ENCODE measurements around the gene SESTD1. TPM values are rescaled to one million over a fixed set of nuclear protein-coding genes. Genes with fewer than 3 reads are reported as not detected.
A peak's percentile ranks its signal among the peaks of the same experiment; 100 is the strongest.
"Not testable (repeated sequence)": the region's sequence is repeated elsewhere in the genome, so short reads cannot be mapped to it uniquely, and the experiment has no call there.

Gene SESTD1
- total RNA-seq, 1 donor from 2014 or later = 34.2 TPM

DNA sequence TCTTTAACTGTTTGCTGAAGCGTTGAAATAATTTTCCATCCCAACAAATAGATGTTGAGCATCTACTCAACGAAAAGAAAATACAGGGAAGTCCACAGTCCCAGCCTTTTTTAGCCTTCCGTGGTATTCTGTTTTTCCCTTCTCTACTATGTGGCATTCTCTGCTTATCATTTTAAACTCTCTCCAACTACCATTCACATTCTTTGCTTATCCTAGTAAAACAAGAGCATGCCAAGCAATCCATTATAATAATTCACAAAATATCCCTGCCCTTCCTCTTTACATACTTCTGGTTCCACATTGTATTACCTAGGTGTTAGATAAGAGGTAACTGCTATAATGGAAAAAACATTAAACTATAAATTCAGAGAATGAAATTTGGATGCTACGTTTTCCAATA is 1.6 kb upstream of the SESTD1 start:
- DNase-seq (ENCODE audit: low spot score) = no peak

DNA sequence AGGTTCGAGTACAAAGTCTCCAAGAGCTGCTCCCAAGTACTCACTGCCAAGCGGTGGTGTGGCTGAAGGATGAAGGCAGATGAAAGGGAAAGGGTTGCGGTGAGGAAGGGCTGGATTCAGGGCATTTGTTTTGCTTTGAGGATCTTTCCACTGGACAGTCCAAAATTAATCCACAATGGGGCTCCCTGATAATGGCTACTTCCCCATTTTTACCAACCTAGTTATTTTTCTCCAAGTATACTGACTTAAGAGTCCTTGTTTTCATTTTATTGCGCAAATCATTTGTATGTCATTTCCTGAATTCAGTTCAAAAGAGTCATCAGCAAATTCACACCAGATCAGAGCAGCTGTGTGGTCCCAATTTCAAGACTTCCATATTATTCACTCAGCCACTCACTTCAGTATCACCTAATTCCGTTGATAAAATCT is 464 bp upstream of the SESTD1 start:
- no peak for DNase-seq (ENCODE audit: low spot score)

DNA sequence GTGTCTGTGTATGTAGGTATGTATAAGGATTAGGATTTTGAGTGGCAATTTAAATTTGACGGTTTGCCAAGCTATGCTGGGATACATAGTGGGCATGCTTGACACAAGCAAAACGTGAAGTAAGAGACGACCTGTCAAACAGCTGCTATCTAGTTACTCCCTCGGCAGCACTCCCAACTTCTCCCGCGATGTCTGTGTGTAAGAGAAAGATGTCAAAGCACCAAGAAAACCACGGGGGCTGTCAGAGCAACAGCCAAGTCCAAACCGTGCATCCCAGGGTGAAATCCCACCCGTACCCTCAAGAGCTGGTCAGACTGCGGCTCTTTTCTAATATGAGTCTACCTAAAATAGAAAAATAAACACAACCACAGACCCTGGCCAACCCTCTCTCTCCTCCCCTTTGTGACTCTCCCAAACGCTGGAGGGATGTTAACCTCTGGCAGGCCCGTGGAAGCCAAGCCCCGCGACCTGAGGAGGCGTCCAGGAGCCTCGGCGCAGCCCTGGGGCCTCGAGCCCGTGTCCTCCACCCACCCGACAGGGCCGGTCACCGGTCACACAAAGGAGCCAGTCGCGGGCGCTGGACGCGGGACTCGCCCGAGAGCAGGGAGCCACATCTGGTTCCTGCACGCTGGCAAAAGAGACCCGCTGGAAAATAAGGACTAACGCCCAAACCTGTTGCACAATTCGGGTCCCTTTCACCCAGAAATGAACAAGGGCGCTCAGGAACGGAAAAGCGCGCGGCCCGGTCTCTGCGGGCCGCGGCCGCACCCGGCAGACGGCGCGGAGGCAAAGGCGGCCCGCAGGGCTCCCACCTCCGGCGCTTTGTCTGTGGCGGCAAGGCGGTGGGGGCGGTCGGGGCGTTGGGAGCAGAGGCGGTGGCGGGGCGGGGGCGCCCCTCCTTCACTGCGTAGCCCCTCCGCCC is 925 bp downstream of the SESTD1 start:
- DNase-seq (ENCODE audit: low spot score) = peak; percentile 50

DNA sequence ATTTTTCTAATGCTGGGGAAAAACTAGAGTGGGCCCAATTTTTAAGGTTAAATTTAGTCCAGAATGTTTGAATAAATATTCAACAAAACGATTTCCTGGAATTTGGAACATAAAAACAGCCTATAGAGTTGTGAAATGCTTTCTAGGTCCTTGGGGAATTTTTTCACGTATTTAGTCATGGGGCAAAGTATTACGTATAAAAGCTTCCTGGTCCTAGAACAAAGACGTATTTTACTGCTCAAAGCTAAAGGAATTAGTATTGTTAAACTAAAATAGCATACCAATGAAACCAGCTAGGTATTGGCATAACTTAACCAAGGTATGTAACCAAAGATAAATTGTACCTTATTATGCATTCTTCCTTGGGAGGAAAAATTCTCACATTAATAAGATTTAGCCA is 1.6 kb downstream of the SESTD1 start:
- DNase-seq (ENCODE audit: low spot score) = peak; percentile 42

DNA sequence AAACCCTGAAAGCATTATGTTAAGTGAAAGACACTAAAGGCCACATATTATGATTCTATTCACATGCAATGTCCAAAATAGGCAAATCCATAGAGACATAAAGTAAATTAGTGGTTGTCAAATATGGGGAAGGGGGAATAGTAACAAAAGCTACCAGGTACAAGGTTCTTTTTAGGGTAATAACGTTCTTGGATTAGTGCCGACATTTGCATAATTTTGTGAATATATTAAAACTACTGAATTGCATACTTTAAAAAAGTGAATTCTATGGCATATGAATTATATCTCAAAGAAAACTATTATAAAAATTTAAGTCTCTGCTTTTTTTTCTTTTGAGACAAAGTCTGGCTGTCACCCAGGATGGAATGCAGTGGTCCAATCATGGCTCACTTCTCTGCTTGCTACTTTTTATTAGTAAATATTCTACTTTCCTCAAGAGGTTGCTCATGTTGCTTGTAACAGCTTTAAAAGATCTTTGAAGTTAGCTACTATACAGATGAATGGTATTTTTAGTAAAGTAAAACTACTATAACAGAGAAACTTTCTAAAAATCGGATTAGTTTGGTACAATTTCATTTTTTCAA is 2.5 kb downstream of the SESTD1 start:
- DNase-seq (ENCODE audit: low spot score) = peak; percentile 26

DNA sequence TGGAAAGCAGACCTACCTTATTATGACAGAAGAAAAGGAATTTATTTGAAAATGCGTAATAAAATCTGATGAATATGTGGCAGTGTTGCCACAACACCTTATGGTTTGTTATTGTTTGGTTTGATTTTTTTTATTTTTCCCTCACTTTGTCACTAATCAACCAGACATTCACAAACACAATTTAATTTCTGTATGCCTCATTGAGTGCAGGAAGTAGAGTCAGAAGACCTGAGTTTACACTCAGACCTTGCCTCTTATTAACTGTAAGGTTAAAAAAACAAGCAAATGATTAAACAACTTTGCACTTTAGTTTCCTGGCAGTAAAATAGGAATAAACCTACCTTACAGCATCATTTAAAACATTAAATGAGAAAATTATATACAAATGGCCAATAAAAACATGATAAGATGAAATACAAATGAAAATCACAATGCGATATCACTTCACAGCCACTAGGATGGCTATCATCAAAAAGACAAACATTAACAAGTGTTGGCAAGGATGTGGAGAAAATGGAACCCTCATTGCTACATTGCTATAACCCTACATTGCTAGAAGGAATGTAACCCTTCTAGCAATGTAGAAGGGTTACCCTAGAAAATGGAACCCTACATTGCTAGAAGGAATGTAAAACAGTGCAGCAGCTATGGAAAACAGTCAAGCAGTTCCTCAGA is 3.3 kb downstream of the SESTD1 start:
- no peak for DNase-seq (ENCODE audit: low spot score)

DNA sequence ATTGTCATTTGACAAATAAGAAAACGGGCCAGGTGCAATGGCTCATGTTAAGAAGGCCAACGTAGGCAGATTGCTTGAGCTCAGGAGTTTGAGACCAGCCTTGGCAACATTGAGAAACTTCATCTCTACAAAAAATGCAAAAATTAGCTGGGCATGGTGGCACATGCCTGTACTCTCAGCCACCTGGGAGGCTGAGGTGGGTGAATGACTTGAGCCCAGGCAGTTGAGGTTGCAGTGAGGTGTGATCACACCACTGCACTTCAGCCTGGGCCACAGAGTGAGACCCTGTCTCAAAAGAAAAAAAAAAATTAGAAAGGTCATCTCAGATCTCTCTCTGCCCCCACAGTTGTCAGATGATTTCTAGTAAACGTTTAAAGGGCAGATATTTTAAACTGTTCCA is 4.4 kb downstream of the SESTD1 start:
- no peak for DNase-seq (ENCODE audit: low spot score)

DNA sequence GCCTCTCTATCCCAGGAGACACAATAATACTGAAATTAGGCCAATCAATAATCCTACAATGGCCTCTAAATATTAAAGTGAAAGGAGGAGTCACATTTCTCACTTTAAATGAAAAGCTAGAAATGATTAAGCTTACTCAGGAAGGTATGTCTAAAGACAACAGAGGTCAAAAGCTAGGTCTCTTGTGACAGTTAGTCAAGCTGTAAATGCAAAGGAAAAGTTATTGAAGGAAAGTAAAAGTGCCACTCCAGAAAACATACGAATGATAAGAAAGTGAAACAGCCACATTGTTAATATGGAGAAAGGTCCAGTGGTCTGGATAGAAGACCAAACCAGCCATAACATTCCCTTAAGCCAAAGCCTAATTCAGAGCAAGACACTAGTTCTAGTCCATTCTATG is 9.5 kb downstream of the SESTD1 start:
- DNase-seq (ENCODE audit: low spot score) = no peak

DNA sequence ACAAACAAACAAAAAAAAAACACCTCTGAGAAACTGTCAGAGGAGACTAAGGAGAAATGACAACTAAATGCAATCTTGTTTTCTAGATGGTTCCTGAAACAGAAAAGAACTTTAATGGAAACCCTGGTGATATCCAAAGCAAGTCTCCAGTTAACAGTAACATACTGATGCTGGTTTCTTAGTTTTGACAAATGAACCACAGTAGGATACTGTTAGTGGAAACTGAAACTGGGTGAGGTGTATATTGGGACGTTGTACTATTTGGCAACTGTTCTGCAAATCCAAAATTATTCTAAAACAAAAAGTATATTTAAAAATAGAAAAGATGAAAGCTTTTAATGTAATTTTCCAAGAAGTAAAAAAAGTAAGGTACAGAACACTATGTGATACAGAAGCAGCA is 11.4 kb downstream of the SESTD1 start:
- no peak for DNase-seq (ENCODE audit: low spot score)

DNA sequence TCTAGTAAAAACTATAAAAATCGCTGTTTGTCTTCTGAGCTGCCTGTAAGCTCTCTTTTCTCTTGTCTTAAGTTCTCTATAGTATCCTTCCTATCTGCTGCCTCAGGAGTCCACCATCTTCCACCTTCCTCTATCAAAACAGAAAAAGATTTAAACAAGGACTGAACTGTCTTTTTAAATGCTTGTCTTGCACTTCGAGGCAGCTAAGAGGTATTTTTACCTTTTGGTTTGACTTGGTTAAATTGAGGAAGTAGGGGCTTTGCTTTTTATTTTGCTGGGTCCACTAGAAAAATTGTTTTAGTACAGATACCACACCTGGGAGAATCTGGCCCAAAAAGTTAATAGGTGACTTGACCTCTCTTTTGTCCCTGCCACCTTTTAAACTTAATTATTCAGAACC is 12.2 kb downstream of the SESTD1 start:
- no peak for DNase-seq (ENCODE audit: low spot score)

DNA sequence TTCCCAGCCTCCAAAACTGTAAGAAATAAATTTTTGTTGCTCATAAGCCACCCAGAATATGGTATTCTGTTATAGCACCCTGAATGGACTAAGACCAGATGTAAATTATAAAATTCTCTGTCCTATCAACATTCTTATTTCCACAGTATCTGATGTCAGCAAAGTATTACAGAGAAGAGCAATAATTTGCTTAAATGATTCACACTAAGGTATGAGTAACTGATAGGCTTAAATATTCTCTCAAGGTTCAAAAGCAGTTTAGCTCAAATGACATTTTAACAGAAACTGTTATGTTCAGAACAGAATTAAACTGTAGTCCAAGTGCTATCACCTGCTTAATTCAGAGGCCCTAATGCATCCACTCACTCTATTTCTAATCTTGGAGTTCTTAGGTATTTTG is 12.8 kb downstream of the SESTD1 start:
- DNase-seq (ENCODE audit: low spot score) = no peak

DNA sequence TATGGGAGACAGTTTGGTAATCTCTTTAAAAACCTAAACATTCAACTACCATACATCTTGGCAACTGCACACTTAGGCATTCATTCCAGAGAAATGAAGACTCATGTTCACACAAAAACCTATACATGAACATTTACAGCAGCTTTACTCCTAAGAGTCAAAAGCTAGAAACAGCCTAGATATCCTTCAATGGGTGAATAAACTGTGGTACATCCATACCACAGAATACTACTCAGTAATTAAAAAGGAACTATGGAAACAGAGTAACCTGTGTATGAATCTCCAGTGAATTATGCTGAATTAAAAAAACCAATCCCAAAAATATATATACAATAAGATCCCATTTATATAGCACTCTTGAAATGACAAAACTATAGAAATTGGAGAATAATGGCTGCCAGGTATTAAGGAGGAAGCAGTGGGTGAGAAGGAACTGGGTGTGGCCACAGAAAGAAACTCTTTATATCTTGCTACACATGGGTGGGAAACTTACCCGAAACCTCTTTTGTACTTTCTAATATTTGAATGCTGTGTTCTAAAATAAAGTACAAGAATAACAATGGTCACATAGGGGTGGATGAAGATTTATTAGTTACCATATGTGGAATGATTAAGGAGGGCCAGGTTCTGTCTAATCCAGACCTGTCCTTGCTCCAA is 13.7 kb downstream of the SESTD1 start:
- DNase-seq (ENCODE audit: low spot score) = no peak

DNA sequence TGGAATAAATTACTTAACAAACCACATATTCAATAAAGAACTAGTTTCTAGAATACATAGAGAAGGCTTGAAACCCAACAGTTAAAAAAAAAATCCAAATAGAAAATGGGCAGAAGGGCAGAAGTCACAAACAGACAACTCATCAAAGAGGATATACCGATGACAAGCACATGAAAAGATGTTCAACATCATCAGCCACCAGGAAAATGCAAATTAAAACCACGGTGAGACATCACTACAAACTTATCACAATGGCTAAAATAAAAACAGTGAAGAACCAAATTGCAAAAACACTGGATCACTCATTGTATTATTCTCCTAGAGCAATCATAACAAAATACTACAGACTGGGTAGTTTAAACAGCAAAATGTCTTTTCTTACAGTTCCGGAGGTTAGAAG is 14.5 kb downstream of the SESTD1 start:
- no peak for DNase-seq (ENCODE audit: low spot score)

DNA sequence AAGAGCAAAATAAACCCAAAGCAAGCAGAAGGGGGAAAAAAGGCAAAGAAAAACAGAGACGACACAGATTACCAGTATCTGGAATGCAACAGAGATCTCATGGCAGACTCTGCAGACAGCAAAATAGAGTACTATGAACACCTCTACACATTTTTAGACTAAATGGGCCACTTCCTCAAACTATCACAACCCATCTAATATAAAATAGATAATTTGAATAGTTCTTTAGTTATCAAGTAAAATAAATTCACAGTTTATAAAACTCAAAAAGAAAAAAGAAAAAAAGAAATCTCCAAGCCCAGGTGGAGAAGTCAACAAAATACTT is 16.6 kb downstream of the SESTD1 start:
- DNase-seq (ENCODE audit: low spot score) = no peak

DNA sequence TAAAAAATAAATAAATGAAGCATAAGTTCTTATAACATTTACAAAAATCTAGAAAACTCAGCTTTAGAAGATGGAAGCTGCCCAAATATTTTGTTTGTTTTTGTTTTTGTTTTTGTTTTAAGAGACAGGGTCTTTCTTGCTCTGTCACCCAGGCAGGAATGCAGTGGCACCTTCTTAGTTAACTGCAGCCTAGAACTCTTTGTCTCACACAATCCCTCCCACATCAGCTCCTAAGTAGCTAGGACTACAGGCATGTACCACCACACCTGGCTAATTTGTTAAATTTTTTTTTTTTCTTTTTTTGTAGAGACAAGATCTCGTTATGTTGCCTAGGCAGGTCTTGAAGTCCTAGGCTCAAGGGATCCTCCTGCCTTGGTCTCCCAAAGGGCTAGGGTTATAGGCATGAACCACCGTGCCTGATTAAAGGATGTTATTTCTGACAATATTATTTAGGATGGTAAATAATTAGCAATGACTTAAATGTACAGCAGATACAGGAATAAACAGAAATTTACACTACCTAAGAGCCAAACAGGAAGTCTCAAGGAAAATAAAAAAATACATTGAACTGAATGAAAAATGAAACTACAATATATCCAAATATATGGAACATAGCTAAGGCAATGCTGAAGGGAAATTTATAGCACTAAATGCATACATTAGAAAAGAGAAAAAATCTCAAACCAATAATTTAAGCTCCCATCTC is 17.2 kb downstream of the SESTD1 start:
- DNase-seq (ENCODE audit: low spot score) = no peak

DNA sequence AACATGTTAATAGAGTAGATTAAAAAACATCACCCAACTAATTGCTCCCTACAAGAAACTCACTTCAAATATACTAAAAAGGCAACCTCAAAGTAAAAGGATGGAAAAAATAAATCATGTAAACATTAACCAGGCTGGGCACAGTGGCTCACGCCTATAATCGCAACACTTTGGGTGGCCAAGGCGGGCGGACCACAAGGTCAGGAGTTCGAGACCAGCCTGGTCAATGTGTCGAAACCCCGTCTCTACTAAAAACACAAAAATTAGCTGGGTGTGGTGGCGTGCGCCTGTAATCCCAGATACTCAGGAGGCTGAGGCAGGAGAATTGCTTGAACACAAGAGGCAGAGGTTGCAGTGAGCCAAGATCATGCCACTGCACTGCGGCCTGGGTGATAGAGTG is 18.8 kb downstream of the SESTD1 start:
- DNase-seq (ENCODE audit: low spot score) = not testable (repeated sequence)

DNA sequence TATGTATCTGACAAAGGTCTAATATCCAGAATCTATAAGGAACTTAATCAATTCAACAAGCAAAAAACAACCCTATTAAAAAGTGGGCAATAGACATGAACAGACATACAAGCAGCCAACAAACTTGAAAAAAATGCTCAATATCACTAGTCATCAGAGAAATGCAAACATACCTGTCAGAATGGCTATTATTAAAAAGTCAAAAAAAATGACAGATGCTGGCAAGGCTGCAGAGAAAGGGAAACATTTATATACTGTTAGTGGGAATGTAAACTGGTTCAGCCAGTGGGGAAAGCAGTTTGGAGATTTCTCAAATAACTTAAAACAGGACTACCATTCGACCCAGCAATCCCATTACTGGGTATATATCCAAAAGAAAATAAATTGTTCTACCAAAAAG is 21.6 kb downstream of the SESTD1 start:
- no peak for DNase-seq (ENCODE audit: low spot score)

DNA sequence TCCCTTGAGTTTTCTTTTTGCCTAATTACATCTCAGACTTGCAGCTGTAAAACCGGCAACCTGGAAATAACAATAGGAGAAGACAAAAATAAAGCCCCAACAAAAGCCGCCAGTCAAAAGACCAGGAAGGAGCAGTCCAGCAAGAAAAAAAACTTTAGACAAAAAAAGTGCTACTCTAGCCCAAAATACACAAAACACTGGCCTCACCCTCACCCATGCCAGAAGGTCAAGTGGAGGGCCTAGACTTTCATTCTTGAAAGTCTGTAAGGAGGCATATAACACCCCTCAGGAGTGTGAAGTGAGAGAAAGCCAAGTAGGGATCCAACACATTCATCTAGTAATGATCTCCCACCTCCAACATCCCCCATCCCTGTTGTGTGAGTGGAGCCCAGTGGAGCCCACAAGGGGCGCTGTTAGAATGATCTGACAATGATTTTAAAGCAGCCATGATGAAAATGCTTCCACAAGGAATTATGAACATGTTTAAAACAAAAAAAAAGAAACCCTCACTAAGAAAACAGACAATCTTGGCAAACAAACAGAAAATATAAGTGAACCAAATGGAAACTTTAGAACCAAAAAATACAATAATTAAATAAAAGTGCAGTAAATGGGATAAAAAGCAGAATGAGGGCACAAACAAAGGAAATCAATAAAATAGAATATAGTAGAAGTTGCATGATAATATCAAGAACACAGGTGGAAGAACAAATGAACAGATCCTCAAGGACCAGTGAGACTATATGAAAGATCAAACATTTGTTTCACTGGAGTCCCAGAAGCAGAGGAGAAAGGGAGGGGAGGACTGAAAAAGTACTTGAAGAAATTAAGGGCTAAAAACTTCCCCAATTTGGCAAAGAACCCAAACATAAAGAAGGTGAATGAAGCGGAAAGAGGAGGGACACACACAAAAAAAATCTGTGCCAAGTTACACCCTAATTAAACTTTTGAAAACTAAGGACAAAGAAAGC is 23.9 kb downstream of the SESTD1 start:
- DNase-seq (ENCODE audit: low spot score) = no peak

DNA sequence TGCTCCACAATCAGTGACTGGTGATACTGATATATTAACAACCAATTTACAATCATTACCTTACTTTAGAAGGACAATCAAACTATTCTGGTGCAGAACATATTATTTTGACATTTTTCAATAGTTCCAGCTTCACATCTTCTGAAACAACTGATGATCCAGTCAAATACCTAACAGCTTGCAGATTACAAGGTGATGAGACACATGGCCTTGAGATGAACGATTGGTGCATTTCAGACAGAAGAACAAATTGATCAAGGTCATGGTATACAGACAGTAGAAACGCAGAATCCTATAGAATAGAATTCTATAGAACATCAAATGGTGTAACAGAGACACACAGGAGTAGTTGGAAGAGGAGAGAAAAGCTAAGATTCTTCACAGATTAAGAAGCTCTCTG is 24.8 kb downstream of the SESTD1 start:
- DNase-seq (ENCODE audit: low spot score) = no peak

DNA sequence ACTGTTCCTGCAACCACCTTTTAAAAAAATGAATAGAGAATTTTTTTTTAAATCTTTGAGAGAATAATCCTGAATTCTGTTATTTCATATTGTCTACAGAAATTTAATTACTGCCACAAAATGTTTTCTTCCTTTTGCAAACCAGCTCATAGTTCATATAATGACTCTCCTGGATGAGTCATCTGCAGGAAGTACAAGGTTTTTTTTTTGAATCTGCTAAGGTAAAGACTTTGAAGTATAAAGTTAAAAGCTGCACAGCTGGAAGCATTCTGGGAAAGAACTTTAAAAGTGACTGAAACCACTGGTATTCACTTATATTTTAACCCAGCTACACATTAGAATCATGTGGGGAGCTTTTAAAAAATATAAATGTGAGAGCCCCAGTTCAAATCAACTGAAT is 25.4 kb downstream of the SESTD1 start:
- DNase-seq (ENCODE audit: low spot score) = peak; percentile 16

DNA sequence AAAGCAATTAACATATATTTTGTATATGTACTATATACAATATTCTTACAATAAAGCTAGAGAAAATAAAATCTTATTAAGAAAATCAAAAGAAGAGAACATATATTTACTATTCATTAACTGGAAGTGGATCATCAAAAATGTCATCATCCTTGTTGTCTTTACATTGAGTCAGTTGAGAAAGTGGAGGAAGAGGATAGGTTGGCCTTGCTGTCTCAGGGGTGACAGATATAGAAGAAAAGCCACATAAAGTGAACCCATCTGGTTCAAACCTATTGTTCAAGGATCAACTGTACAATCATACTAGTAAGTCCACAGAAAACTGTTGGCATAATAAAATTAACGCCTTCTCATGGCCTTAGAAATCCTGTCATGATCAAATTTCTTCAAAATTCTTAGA is 26.6 kb downstream of the SESTD1 start:
- no peak for DNase-seq (ENCODE audit: low spot score)
